IMR-90 (cell line): ENCODE data around the gene SPACDR. TPM values are rescaled to one million over a fixed set of nuclear protein-coding genes. Genes with fewer than 3 reads are reported as not detected.

Experiments used
- ATAC-seq: fragments of 200-7000 bp; cut with Tn5 transposase; 2 replicates; pipeline ENCODE4 v1.9.1; 2020; ENCODE audit warnings: low read depth, mild to moderate bottlenecking, moderate library complexity
- BruUV-seq: library from RNA; stranded (reverse); fragments of 400-500 nt; replicated peaks from 2 replicates; lab custom pipeline; 2021; lab: Mats Ljungman, UMichigan
- CTCF ChIA-PET: fragments of 300-600 bp; formaldehyde crosslinking; extraction: SDS; loops from one replicate; lab custom pipeline; 2021; ENCODE audit warnings: antibody characterized with exemption; lab: Yijun Ruan, JAX
- POLR2A ChIA-PET: fragments of 300-600 bp; sonication (Branson Sonifier 250); formaldehyde crosslinking; loops from one replicate; lab custom pipeline; 2022; ENCODE audit warnings: antibody characterized with exemption; ENCODE audit not compliant: unreplicated experiment; lab: Charles Lee
- DNase-seq: peaks from one replicate; pipeline ENCODE4 v3.0.0; 2013
- H2AFZ ChIP-seq: replicated peaks from 2 replicates; pipeline ENCODE3; 2013; ENCODE audit warnings: low read length, mild to moderate bottlenecking; ENCODE audit not compliant: poor library complexity
- H2AK5ac ChIP-seq: 2 replicates; pipeline ENCODE4 v1.6.1; 2013; ENCODE audit warnings: low read depth, low read length, inconsistent platforms
- H2AK9ac ChIP-seq: replicated peaks from 2 replicates; pipeline ENCODE3; 2013; ENCODE audit warnings: mild to moderate bottlenecking, low read depth, low read length, moderate library complexity; ENCODE audit not compliant: poor library complexity
- H2BK120ac ChIP-seq: 2 replicates; pipeline ENCODE4 v1.6.1; 2013; ENCODE audit warnings: low read depth, low read length, inconsistent platforms
- H2BK15ac ChIP-seq: 3 replicates; pipeline ENCODE4 v1.6.1; 2013; ENCODE audit warnings: low read depth, low read length, inconsistent platforms
- H2BK20ac ChIP-seq: 2 replicates; pipeline ENCODE4 v1.6.1; 2013; ENCODE audit warnings: low read depth, mild to moderate bottlenecking, inconsistent platforms, low read length, moderate library complexity
- H2BK5ac ChIP-seq: 2 replicates; pipeline ENCODE4 v1.6.1; 2013; ENCODE audit warnings: mild to moderate bottlenecking, low read depth, low read length, inconsistent platforms; ENCODE audit not compliant: poor library complexity, severe bottlenecking
- H3K14ac ChIP-seq: replicated peaks from 2 replicates; pipeline ENCODE4 v1.6.1; 2013; ENCODE audit warnings: low read depth, low read length, inconsistent platforms
- H3K18ac ChIP-seq: 2 replicates; pipeline ENCODE4 v1.6.1; 2013; ENCODE audit warnings: low read depth, low read length, control low read depth
- H3K23ac ChIP-seq: 2 replicates; pipeline ENCODE4 v1.6.1; 2013; ENCODE audit warnings: low read depth, low read length, inconsistent platforms
- H3K27ac ChIP-seq: 2 replicates; pipeline ENCODE4 v1.5.1; 2013; ENCODE audit warnings: mild to moderate bottlenecking, control low read depth, low read length; ENCODE audit not compliant: insufficient read depth
- H3K27me3 ChIP-seq: 2 replicates; pipeline ENCODE4 v1.6.1; 2013; ENCODE audit warnings: low read length; ENCODE audit not compliant: control insufficient read depth, insufficient read depth
- H3K36me3 ChIP-seq: 2 replicates; pipeline ENCODE4 v1.6.1; 2013; ENCODE audit warnings: low read length, mixed read lengths; ENCODE audit not compliant: control insufficient read depth, insufficient read depth
- H3K4ac ChIP-seq: 2 replicates; pipeline ENCODE4 v1.6.1; 2013; ENCODE audit warnings: low read depth, low read length, inconsistent platforms
- H3K4me1 ChIP-seq: 2 replicates; pipeline ENCODE4 v1.6.1; 2013; ENCODE audit warnings: low read length, mixed read lengths; ENCODE audit not compliant: control insufficient read depth, insufficient read depth
- H3K4me2 ChIP-seq: 2 replicates; pipeline ENCODE4 v1.6.1; 2013; ENCODE audit warnings: low read depth, mild to moderate bottlenecking, control low read depth, low read length, moderate library complexity
- H3K4me3 ChIP-seq: 2 replicates; pipeline ENCODE4 v1.5.1; 2013; ENCODE audit warnings: low read depth, mild to moderate bottlenecking, control low read depth, low read length, moderate library complexity; ENCODE audit not compliant: insufficient read depth
- H3K56ac ChIP-seq: 2 replicates; pipeline ENCODE4 v1.6.1; 2013; ENCODE audit warnings: low read length, inconsistent platforms; ENCODE audit not compliant: insufficient read depth; ENCODE audit errors: extremely low read depth
- H3K79me1 ChIP-seq, 2 experiments: 2 replicates each; pipeline ENCODE4 v1.6.1; 2013; ENCODE audit warnings: low read length in 2 of 2, inconsistent platforms in 1 of 2, low read depth in 1 of 2
- H3K9ac ChIP-seq: 2 replicates; pipeline ENCODE4 v1.6.1; 2013; ENCODE audit warnings: low read depth, low read length, control low read depth
- H3K9me1 ChIP-seq: 2 replicates; pipeline ENCODE4 v1.6.1; 2013; ENCODE audit warnings: low read length, inconsistent platforms; ENCODE audit not compliant: insufficient read depth
- H3K9me3 ChIP-seq: 2 replicates; pipeline ENCODE4 v1.6.1; 2013; ENCODE audit warnings: low read length; ENCODE audit not compliant: control insufficient read depth, insufficient read depth
- H4K20me1 ChIP-seq: 2 replicates; pipeline ENCODE4 v1.6.1; 2013; ENCODE audit warnings: low read length, inconsistent platforms; ENCODE audit not compliant: insufficient read depth
- H4K5ac ChIP-seq: 2 replicates; pipeline ENCODE4 v1.6.1; 2013; ENCODE audit warnings: mild to moderate bottlenecking, low read depth, low read length, control low read depth
- H4K8ac ChIP-seq, 2 experiments: 2 replicates each; pipeline ENCODE4 v1.6.1; 2013; ENCODE audit warnings: low read depth in 2 of 2, low read length in 2 of 2, control low read depth in 1 of 2, inconsistent platforms in 1 of 2
- H4K91ac ChIP-seq: 2 replicates; pipeline ENCODE4 v1.6.1; 2013; ENCODE audit warnings: low read depth, low read length, inconsistent platforms; ENCODE audit not compliant: insufficient read depth
- BHLHE40 ChIP-seq: fragments of 150-350 bp; IDR thresholded peaks from 2 replicates; pipeline ENCODE4 v1.6.1; 2016; ENCODE audit warnings: mild to moderate bottlenecking, low read depth, low read length
- CEBPB ChIP-seq: IDR thresholded peaks from 2 replicates; pipeline ENCODE4 v1.6.1; 2012; ENCODE audit warnings: low read depth, low read length, improper control_type of control experiment
- ELK1 ChIP-seq: fragments of 150-350 bp; IDR thresholded peaks from 2 replicates; pipeline ENCODE4 v1.6.1; 2016; ENCODE audit warnings: low read depth, mild to moderate bottlenecking, low read length, moderate library complexity, borderline replicate concordance
- MAFK ChIP-seq: IDR thresholded peaks from 2 replicates; pipeline ENCODE4 v1.6.1; 2012; ENCODE audit warnings: low read depth, low read length, improper control_type of control experiment
- NFE2L2 ChIP-seq: fragments of 150-350 bp; IDR thresholded peaks from 2 replicates; pipeline ENCODE4 v1.6.1; 2016; ENCODE audit warnings: low read depth, mild to moderate bottlenecking, low read length
- RCOR1 ChIP-seq: IDR thresholded peaks from 2 replicates; pipeline ENCODE4 v1.6.1; 2012; ENCODE audit warnings: mild to moderate bottlenecking, low read length, improper control_type of control experiment; ENCODE audit not compliant: insufficient replicate concordance
- RFX5 ChIP-seq: IDR thresholded peaks from 2 replicates; pipeline ENCODE4 v1.8.0; 2012; ENCODE audit warnings: low read depth, mild to moderate bottlenecking, low read length, moderate library complexity
- SMC3 ChIP-seq: fragments of 150-350 bp; IDR thresholded peaks from 2 replicates; pipeline ENCODE4 v1.6.1; 2016; ENCODE audit warnings: low read depth, mild to moderate bottlenecking, antibody characterized with exemption, low read length, moderate library complexity
- USF2 ChIP-seq: fragments of 150-350 bp; IDR thresholded peaks from 2 replicates; pipeline ENCODE4 v1.6.1; 2017; ENCODE audit warnings: mild to moderate bottlenecking, antibody characterized with exemption, low read length, low read depth
- WGBS, 2 experiments: methylation state at CpG; one replicate each; pipeline versions ENCODE4 v1.1.5 to v1.1.7; 2013; ENCODE audit warnings: missing lambda C conversion rate in 2 of 2; ENCODE audit not compliant: insufficient read length in 1 of 2; ENCODE audit errors: extremely low coverage in 2 of 2; 5-methylcytosine and 5-hydroxymethylcytosine counted together
- dilution Hi-C: fragments of 300-500 bp; cut with HindIII; formaldehyde crosslinking; loops from one replicate; pipeline ENCODE4 v1.14.3; 2018; ENCODE audit warnings: low sequenced_read_pairs; ENCODE audit not compliant: unreplicated experiment
- in situ Hi-C: fragments of 300-500 bp; cut with MboI; formaldehyde crosslinking; loops from 3 replicates; pipeline ENCODE4 v1.14.3; 2019; ENCODE audit warnings: low sequenced_read_pairs, inconsistent platforms, mixed read lengths
- intact Hi-C: fragments of 100-400 bp; cut with micrococcal nuclease; formaldehyde crosslinking; loops from 2 replicates; pipeline ENCODE4 v1.10.0; 2022
- polyA plus RNA-seq, 3 experiments: library from polyadenylated mRNA; depleted of rRNA; stranded (reverse); fragments of >200 nt; gene quantifications; 2 replicates each; pipeline ENCODE4 v1.2.3, GENCODE V29; 2012; ENCODE audit warnings: low replicate concordance in 1 of 3
- total RNA-seq: library from RNA; depleted of rRNA; stranded (reverse); fragments of >200 nt; gene quantifications from 2 replicates; pipeline ENCODE4 v1.2.3, GENCODE V29; 2012

The SPACDR gene
- total and polyA plus RNA-seq, 2 of the 4 experiments (the other 2 are of a cell fraction): 0.54 to 2.1 TPM

GRCh38 chr7:100465702-100466311 lies 1.7 kb upstream of the SPACDR start (continued):
- peak; percentile 54 for TF ChIP-seq SMC3

- no peak overlapping the region for H2BK120ac ChIP-seq
- H4K5ac ChIP-seq: no peak overlapping the region
- H3K9me1 ChIP-seq: peaks cover 9% of the 10 kb centered on the region
- H3K4me3 ChIP-seq: no peak overlapping the region
- no peak overlapping the region for H4K91ac ChIP-seq
- ATAC-seq (no peak), DNase-seq (peak; percentile 30)
- BruUV-seq: no TSS peak
- 0 out of 2 replicates have a peak overlapping the region, but pooled peaks have one; percentile 3 for H3K4ac ChIP-seq
- H3K27me3 ChIP-seq: no peaks in the 10 kb centered on the region
- no peak overlapping the region for H2AFZ ChIP-seq
- H3K9ac ChIP-seq: no peak overlapping the region
- H2AK9ac ChIP-seq: no peak overlapping the region
- dilution Hi-C loops (no loop called here), intact Hi-C loops (loop anchor here (1.0 kb wide), 1 partner anchor 94 kb away; no protein-coding TSS in a partner anchor), in situ Hi-C loops (loop anchor here (10.0 to 25.0 kb wide), 2 partner anchors 230 to 397 kb away; partner anchors contain the start of genes GIGYF1, SLC12A9 and TRIP6)
- no peak overlapping the region for H3K14ac ChIP-seq
- H2BK5ac ChIP-seq: no peak overlapping the region
- peak overlapping the region; percentile 80; the same call in 1 of the 2 replicates for H2AK5ac ChIP-seq
- H3K18ac ChIP-seq: no peak overlapping the region
- peaks cover 12% of the 10 kb centered on the region for H3K4me1 ChIP-seq
- no peak overlapping the region for H2BK15ac ChIP-seq
- ChIA-PET POLR2A (no interaction called here), CTCF (interaction anchor here (0.8 to 1.5 kb wide), 7 partner anchors 9 to 99 kb away, joined by 3 to 8 read pairs (median 4); partner anchors contain the start of gene ZCWPW1)
- H3K36me3 ChIP-seq: peaks cover 23% of the 10 kb centered on the region; the same call in 1 of the 2 replicates
- no peak overlapping the region for H3K56ac ChIP-seq
- TF ChIP-seq RFX5 (no peak), CEBPB (no peak), USF2 (no peak), NFE2L2 (no peak), ELK1 (no peak), BHLHE40 (no peak), RCOR1 (no peak), MAFK (no peak), SMC3 (no peak)
- peaks cover 2 to 21% of the 10 kb centered on the region in 2 experiments; a peak in 1 of 4 replicates for H3K79me1 ChIP-seq
- H3K9me3 ChIP-seq: no peaks in the 10 kb centered on the region
- no peak overlapping the region for H3K23ac ChIP-seq
- H3K4me2 ChIP-seq: no peak overlapping the region
- H4K20me1 ChIP-seq: peaks cover 7% of the 10 kb centered on the region
- H4K8ac ChIP-seq: peak overlapping the region in 1 of 2 experiments; percentile 57; a peak in 1 of 4 replicates
- 93% methylated on average over 2 of the region's 8 CpGs; no CpG with 5 or more reads in 1 of the 2 experiments for whole genome bisulfite sequencing, 2 experiments
- H2BK20ac ChIP-seq: no peak overlapping the region
- no peak overlapping the region for H3K27ac ChIP-seq
Measured at GRCh38 chr7:100465299-100465698, 1.2 kb upstream of the SPACDR start.
